HepG2 (cell line): ENCODE results near the gene NTRK2. TPM values are rescaled to one million over a fixed set of nuclear protein-coding genes. Genes with fewer than 3 reads are reported as not detected.

ENCODE experiments used
- ATAC-seq: fragments of 200-7000 bp; cut with Tn5 transposase; 3 replicates; pipeline ENCODE4 v1.9.1; 2020; ENCODE audit warnings: mild to moderate bottlenecking, moderate library complexity
- BruUV-seq: library from RNA; stranded (reverse); fragments of 400-500 nt; replicated peaks from 2 replicates; lab custom pipeline; 2021; lab: Mats Ljungman, UMichigan
- CTCF ChIA-PET: fragments of 300-600 bp; formaldehyde crosslinking; extraction: SDS; loops from one replicate; lab custom pipeline; 2021; ENCODE audit warnings: low total read pairs, inconsistent platforms, low intra/inter-chr PET ratio; lab: Yijun Ruan, JAX
- POLR2A ChIA-PET: fragments of 350-600 bp; sonication (Branson Sonifier 250); formaldehyde crosslinking; loops from one replicate; lab custom pipeline; 2020; ENCODE audit warnings: antibody characterized with exemption, inconsistent platforms; lab: Yijun Ruan, JAX
- DNase-seq: peaks from one replicate; pipeline ENCODE4 v3.0.0-alpha.2; 2015; ENCODE audit warnings: low spot score
- FAIRE-seq: peaks from 3 replicates; lab custom pipeline; 2011; peaks lifted over from hg19 to GRCh38; lab: Jason Lieb, UNC
- H2AFZ ChIP-seq: one replicate; pipeline ENCODE4 v1.6.1; 2011; ENCODE audit warnings: low read length, inconsistent platforms
- H3K27ac ChIP-seq: fragments of 300-600 bp; 3 replicates; pipeline ENCODE4 v1.8.0; 2011; ENCODE audit warnings: mixed run types, mild to moderate bottlenecking, mixed read lengths, low read length, inconsistent platforms; ENCODE audit not compliant: insufficient read depth; ENCODE audit errors: extremely low read length
- H3K27me3 ChIP-seq, 2 experiments: fragments of 200-600 bp in 1 of 2; 2 replicates in 1 of 2; 3 replicates in 1 of 2; pipeline versions ENCODE4 v1.6.0 to v1.8.0; 2011; ENCODE audit warnings: low read length in 2 of 2, mild to moderate bottlenecking in 2 of 2, moderate library complexity in 2 of 2, inconsistent platforms in 1 of 2; ENCODE audit not compliant: insufficient read depth in 2 of 2, control insufficient read depth in 1 of 2
- H3K36me3 ChIP-seq, 2 experiments: fragments of 200-600 bp in 1 of 2; replicated peaks in 1 of 2; 2 replicates in 1 of 2; 3 replicates in 1 of 2; pipeline versions ENCODE4 v1.5.1 to v1.8.0; 2011; ENCODE audit warnings: low read length in 2 of 2, inconsistent platforms in 1 of 2; ENCODE audit not compliant: insufficient read depth in 2 of 2, control insufficient read depth in 1 of 2
- H3K4me1 ChIP-seq: 2 replicates; pipeline ENCODE4 v1.5.1; 2012; ENCODE audit warnings: low read length, inconsistent platforms; ENCODE audit not compliant: insufficient read depth
- H3K4me2 ChIP-seq: 2 replicates; pipeline ENCODE4 v1.6.0; 2011; ENCODE audit warnings: low read depth, low read length, inconsistent platforms
- H3K4me3 ChIP-seq, 3 experiments: fragments of 200-600 bp in 1 of 3; sonication (generic), shearing (Covaris generic) in 1 of 3; replicated peaks in 1 of 3; 2 replicates each; pipeline ENCODE4 v1.5.1; 2011 to 2016; ENCODE audit warnings: low read length in 3 of 3, inconsistent platforms in 2 of 3, low read depth in 2 of 3, mild to moderate bottlenecking in 2 of 3, control low read depth in 1 of 3, mixed read lengths in 1 of 3; ENCODE audit not compliant: insufficient read depth in 1 of 3
- H3K79me2 ChIP-seq: one replicate; pipeline ENCODE4 v1.6.1; 2011; ENCODE audit warnings: low read length, inconsistent platforms; ENCODE audit not compliant: insufficient read depth
- H3K9ac ChIP-seq: 2 replicates; pipeline ENCODE4 v1.6.0; 2011; ENCODE audit warnings: mild to moderate bottlenecking, low read depth, low read length, inconsistent platforms; ENCODE audit not compliant: insufficient read depth
- H3K9me3 ChIP-seq: 2 replicates; pipeline ENCODE4 v1.5.1; 2012; ENCODE audit warnings: mild to moderate bottlenecking, low read length
- H4K20me1 ChIP-seq: 2 replicates; pipeline ENCODE4 v1.6.0; 2011; ENCODE audit warnings: inconsistent platforms, mild to moderate bottlenecking, low read length, moderate library complexity; ENCODE audit not compliant: insufficient read depth
- AHR ChIP-seq: IDR thresholded peaks from 2 replicates; pipeline ENCODE4 v1.6.1; 2018; ENCODE audit warnings: missing genetic modification reagents, missing compliant biosample characterization
- ATF6 ChIP-seq: sonication (generic); formaldehyde crosslinking; conservative IDR thresholded peaks from 2 replicates; pipeline ENCODE4 v1.4.0; 2020; ENCODE audit warnings: missing genetic modification reagents
- HNF1A ChIP-seq, 2 experiments: sonication (generic) in 1 of 2; formaldehyde crosslinking in 1 of 2; IDR thresholded peaks; 2 replicates each; pipeline versions ENCODE4 v1.4.0 to v1.6.1; 2016 to 2020; ENCODE audit warnings: borderline replicate concordance in 1 of 2, low read depth in 1 of 2, mild to moderate bottlenecking in 1 of 2, missing genetic modification reagents in 1 of 2
- MTF1 ChIP-seq: sonication (generic); formaldehyde crosslinking; IDR thresholded peaks from 2 replicates; pipeline ENCODE4 v1.5.0; 2020; ENCODE audit warnings: missing genetic modification reagents
- PAF1 ChIP-seq: IDR thresholded peaks from 2 replicates; pipeline ENCODE4 v1.6.1; 2016; ENCODE audit warnings: missing genetic modification reagents, missing compliant biosample characterization
- PHF5A ChIP-seq: IDR thresholded peaks from one replicate; pipeline ENCODE4 v1.6.1; 2018; ENCODE audit warnings: low read depth, missing genetic modification reagents; ENCODE audit not compliant: unreplicated experiment
- SMAD3 ChIP-seq: sonication (generic); formaldehyde crosslinking; IDR thresholded peaks from 2 replicates; pipeline ENCODE4 v1.4.0; 2020; ENCODE audit warnings: missing genetic modification reagents
- WIZ ChIP-seq: sonication (generic); formaldehyde crosslinking; IDR thresholded peaks from 2 replicates; pipeline ENCODE4 v1.5.1; 2020; ENCODE audit warnings: mild to moderate bottlenecking, missing genetic modification reagents
- ZNF264 ChIP-seq: sonication (generic); formaldehyde crosslinking; IDR thresholded peaks from 2 replicates; pipeline ENCODE4 v1.4.0; 2020; ENCODE audit warnings: missing genetic modification reagents
- ZNF512B ChIP-seq: sonication (generic); formaldehyde crosslinking; IDR thresholded peaks from 2 replicates; pipeline ENCODE4 v1.5.1; 2020; ENCODE audit warnings: missing genetic modification reagents, mild to moderate bottlenecking, borderline replicate concordance
- ZNF710 ChIP-seq: sonication (generic); formaldehyde crosslinking; IDR thresholded peaks from 2 replicates; pipeline ENCODE4 v1.5.0; 2020; ENCODE audit warnings: mild to moderate bottlenecking, missing genetic modification reagents, borderline replicate concordance
- WGBS: methylation state at CpG from one replicate; pipeline ENCODE4 v1.1.6; 2017; ENCODE audit warnings: low lambda C conversion rate; 5-methylcytosine and 5-hydroxymethylcytosine counted together
- in situ Hi-C: cut with HindIII; loops from 2 replicates; pipeline ENCODE4 v1.10.0; 2017; ENCODE audit warnings: low pct_unique_long_range_greater_than_20kb; ENCODE audit not compliant: extremely low pct_ligation_motif_present
- intact Hi-C: fragments of 100-400 bp; cut with micrococcal nuclease; formaldehyde crosslinking; loops from one replicate; pipeline ENCODE4 v1.10.0; 2022; ENCODE audit not compliant: unreplicated experiment
- polyA plus RNA-seq, 8 experiments: library from polyadenylated mRNA; depleted of rRNA in 3 of 8; stranded (reverse) in 7 of 8; unstranded in 1 of 8; fragments of >200 nt; fragmentation: Illumina TruSeq in 4 of 8; extraction: Trizol in 4 of 8; gene quantifications; 2 replicates each; pipeline versions ENCODE4 v1.2.1 to v1.2.3, GENCODE V29; 2011 to 2016; ENCODE audit warnings: low read depth in 4 of 8, missing spikeins in 1 of 8, mixed read lengths in 1 of 8; ENCODE audit not compliant: insufficient read depth in 1 of 8
- total RNA-seq, 5 experiments: library from RNA; depleted of rRNA; stranded (reverse); fragments of >200 nt; fragmentation: Illumina TruSeq; extraction: Trizol; gene quantifications; 2 replicates each; pipeline ENCODE4 v1.2.3, GENCODE V29; 2016; ENCODE audit warnings: low read depth in 1 of 5

NTRK2 gene
- total and polyA plus RNA-seq, 2 of the 13 experiments (the other 11 are each of a cell fraction or from before 2014, with no cell fraction given): not detected

- TF ChIP-seq HNF1A (IDR thresholded peaks at IDR 0.05; ENCODE audit: low read depth) (no peak), HNF1A (CRISPR knock-in tag; IDR thresholded peaks at IDR 0.05; ENCODE audit: borderline replicate concordance) (no peak), WIZ (CRISPR knock-in tag) (no peak), ZNF512B (CRISPR knock-in tag) (no peak), AHR (CRISPR knock-in tag) (no peak)
These were observed 268.1 kb downstream of the NTRK2 start (continued) for GRCh38 chr9:84937581-84937980.

- H3K4me1 ChIP-seq: no peaks in the 10 kb centered on the region
- no TSS peak for BruUV-seq
- WGBS: 0% methylated on average over 3 of the region's 3 CpGs
- TF ChIP-seq ATF6 (CRISPR knock-in tag): no peak
- TF ChIP-seq PHF5A: no peak
- no peak for TF ChIP-seq ZNF710 (CRISPR knock-in tag)
- no peak for TF ChIP-seq ZNF264 (CRISPR knock-in tag)
- no peak for TF ChIP-seq SMAD3
- TF ChIP-seq PAF1 (CRISPR knock-in tag): no peak
- no peak for TF ChIP-seq MTF1 (CRISPR knock-in tag)
These were observed 270.2 kb downstream of the NTRK2 start for GRCh38 chr9:84939774-84940173.

More at GRCh38 chr9:84939774-84940173, 270.2 kb downstream of the NTRK2 start:
- ChIA-PET CTCF (no interaction called here), POLR2A (no interaction called here)
- FAIRE-seq (no peak), ATAC-seq (no peak), DNase-seq (no peak)
- in situ Hi-C loops (loop anchor here (10.0 kb wide), 1 partner anchor 55 kb away; no protein-coding TSS in a partner anchor), intact Hi-C loops (no loop called here)
- Histone ChIP-seq H3K36me3 (no peaks in the 10 kb centered on the region), H2AFZ (no peak overlapping the region), H4K20me1 (no peaks in the 10 kb centered on the region), H3K79me2 (no peaks in the 10 kb centered on the region), H3K4me3 (no peak overlapping the region), H3K9ac (no peak overlapping the region), H3K9me3 (no peaks in the 10 kb centered on the region), H3K27me3 (no peaks in the 10 kb centered on the region), H3K4me2 (no peak overlapping the region), H3K27ac (no peak overlapping the region)
